GOT3 (cell line): Measurements from ENCODE around the gene ZCWPW2.

ENCODE experiments used
- DNase-seq: peaks from one replicate; lab custom pipeline; 2025; ENCODE audit warnings: mixed read lengths; lab: John Stamatoyannopoulos, UW

ZCWPW2 gene

GRCh38 chr3:28376424-28376823, 27.9 kb downstream of the ZCWPW2 start:
- DNase-seq, result no peak

- no peak for DNase-seq
Observed at GRCh38 chr3:28386049-28386448, 37.5 kb downstream of the ZCWPW2 start.

- DNase-seq, result no peak
Observed at GRCh38 chr3:28388978-28389377, 40.5 kb downstream of the ZCWPW2 start.

GRCh38 chr3:28399206-28399605, 50.7 kb downstream of the ZCWPW2 start:
- no peak for DNase-seq

- no peak for DNase-seq
Observed at GRCh38 chr3:28406241-28406640, 57.7 kb downstream of the ZCWPW2 start.

GRCh38 chr3:28449398-28449797, 100.9 kb downstream of the ZCWPW2 start:
- no peak for DNase-seq

GRCh38 chr3:28462866-28463265, 114.3 kb downstream of the ZCWPW2 start:
- no peak for DNase-seq

GRCh38 chr3:28467414-28467813, 118.9 kb downstream of the ZCWPW2 start:
- no peak for DNase-seq

GRCh38 chr3:28476194-28476593, 127.7 kb downstream of the ZCWPW2 start:
- DNase-seq, result no peak

- no peak for DNase-seq
Observed at GRCh38 chr3:28476764-28477163, 128.2 kb downstream of the ZCWPW2 start.

- no peak for DNase-seq
Observed at GRCh38 chr3:28485164-28485563, 136.6 kb downstream of the ZCWPW2 start.

GRCh38 chr3:28495301-28495700, 146.8 kb downstream of the ZCWPW2 start:
- no peak for DNase-seq

- DNase-seq, result no peak
Observed at GRCh38 chr3:28502397-28502937, 153.9 kb downstream of the ZCWPW2 start.

GRCh38 chr3:28504976-28505375, 156.5 kb downstream of the ZCWPW2 start:
- DNase-seq, result no peak

GRCh38 chr3:28521663-28522062, 173.1 kb downstream of the ZCWPW2 start:
- no peak for DNase-seq

- no peak for DNase-seq
Observed at GRCh38 chr3:28542351-28542750, 193.8 kb downstream of the ZCWPW2 start.

- no peak for DNase-seq
Observed at GRCh38 chr3:28544236-28544635, 195.7 kb downstream of the ZCWPW2 start.

GRCh38 chr3:28544831-28545230, 196.3 kb downstream of the ZCWPW2 start:
- DNase-seq, result no peak

GRCh38 chr3:28547677-28548076, 199.2 kb downstream of the ZCWPW2 start:
- no peak for DNase-seq

GRCh38 chr3:28553175-28553574, 204.7 kb downstream of the ZCWPW2 start:
- no peak for DNase-seq

GRCh38 chr3:28556195-28556594, 207.7 kb downstream of the ZCWPW2 start:
- no peak for DNase-seq

GRCh38 chr3:28564211-28564610, 215.7 kb downstream of the ZCWPW2 start:
- DNase-seq, result no peak

GRCh38 chr3:28569357-28569756, 220.8 kb downstream of the ZCWPW2 start:
- no peak for DNase-seq

- DNase-seq, result no peak
Observed at GRCh38 chr3:28574036-28574435, 225.5 kb downstream of the ZCWPW2 start.
